ENCODE results near the gene ADGRG6. TPM values are rescaled to one million over a fixed set of nuclear protein-coding genes. Genes with fewer than 3 reads are reported as not detected.

ADGRG6 gene
- total and polyA plus RNA-seq, 9 of the 15 experiments (the other 6 are each of a cell fraction or from before 2014, with no cell fraction given) = under 0.01 to 0.11 (median 0.05) TPM; not detected in 5

DNA sequence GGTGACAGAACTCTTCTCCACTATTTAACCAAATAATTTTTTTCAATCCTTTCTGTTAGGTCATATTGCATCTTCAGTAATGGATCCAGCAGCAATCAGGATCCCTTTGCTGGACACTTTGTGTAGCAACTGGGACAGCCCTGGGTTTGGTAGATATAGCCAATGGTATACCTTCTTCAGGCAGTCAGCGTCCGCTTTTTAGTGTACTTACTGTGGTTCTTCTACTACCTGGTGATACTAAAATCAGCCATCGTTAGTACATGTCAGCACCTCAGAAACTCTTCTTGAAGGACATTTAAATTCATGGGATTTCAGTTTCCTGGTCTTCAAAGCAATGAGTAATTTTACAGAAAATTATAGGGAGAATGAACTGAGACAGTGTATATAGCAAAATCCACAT lies 93.5 kb downstream of the ADGRG6 start (continued):
- TF ChIP-seq, protein P1, sequence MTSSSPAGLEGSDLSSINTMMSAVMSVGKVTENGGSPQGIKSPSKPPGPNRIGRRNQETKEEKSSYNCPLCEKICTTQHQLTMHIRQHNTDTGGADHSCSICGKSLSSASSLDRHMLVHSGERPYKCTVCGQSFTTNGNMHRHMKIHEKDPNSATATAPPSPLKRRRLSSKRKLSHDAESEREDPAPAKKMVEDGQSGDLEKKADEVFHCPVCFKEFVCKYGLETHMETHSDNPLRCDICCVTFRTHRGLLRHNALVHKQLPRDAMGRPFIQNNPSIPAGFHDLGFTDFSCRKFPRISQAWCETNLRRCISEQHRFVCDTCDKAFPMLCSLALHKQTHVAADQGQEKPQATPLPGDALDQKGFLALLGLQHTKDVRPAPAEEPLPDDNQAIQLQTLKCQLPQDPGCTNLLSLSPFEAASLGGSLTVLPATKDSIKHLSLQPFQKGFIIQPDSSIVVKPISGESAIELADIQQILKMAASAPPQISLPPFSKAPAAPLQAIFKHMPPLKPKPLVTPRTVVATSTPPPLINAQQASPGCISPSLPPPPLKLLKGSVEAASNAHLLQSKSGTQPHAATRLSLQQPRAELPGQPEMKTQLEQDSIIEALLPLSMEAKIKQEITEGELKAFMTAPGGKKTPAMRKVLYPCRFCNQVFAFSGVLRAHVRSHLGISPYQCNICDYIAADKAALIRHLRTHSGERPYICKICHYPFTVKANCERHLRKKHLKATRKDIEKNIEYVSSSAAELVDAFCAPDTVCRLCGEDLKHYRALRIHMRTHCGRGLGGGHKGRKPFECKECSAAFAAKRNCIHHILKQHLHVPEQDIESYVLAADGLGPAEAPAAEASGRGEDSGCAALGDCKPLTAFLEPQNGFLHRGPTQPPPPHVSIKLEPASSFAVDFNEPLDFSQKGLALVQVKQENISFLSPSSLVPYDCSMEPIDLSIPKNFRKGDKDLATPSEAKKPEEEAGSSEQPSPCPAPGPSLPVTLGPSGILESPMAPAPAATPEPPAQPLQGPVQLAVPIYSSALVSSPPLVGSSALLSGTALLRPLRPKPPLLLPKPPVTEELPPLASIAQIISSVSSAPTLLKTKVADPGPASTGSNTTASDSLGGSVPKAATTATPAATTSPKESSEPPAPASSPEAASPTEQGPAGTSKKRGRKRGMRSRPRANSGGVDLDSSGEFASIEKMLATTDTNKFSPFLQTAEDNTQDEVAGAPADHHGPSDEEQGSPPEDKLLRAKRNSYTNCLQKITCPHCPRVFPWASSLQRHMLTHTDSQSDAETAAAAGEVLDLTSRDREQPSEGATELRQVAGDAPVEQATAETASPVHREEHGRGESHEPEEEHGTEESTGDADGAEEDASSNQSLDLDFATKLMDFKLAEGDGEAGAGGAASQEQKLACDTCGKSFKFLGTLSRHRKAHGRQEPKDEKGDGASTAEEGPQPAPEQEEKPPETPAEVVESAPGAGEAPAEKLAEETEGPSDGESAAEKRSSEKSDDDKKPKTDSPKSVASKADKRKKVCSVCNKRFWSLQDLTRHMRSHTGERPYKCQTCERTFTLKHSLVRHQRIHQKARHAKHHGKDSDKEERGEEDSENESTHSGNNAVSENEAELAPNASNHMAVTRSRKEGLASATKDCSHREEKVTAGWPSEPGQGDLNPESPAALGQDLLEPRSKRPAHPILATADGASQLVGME (CRISPR knock-in tag; IDR thresholded peaks at IDR 0.05) = no peak
- no peak for TF ChIP-seq POLR3G (IDR thresholded peaks at IDR 0.05; ENCODE audit: extremely low read depth, insufficient read length, insufficient replicate concordance)

DNA sequence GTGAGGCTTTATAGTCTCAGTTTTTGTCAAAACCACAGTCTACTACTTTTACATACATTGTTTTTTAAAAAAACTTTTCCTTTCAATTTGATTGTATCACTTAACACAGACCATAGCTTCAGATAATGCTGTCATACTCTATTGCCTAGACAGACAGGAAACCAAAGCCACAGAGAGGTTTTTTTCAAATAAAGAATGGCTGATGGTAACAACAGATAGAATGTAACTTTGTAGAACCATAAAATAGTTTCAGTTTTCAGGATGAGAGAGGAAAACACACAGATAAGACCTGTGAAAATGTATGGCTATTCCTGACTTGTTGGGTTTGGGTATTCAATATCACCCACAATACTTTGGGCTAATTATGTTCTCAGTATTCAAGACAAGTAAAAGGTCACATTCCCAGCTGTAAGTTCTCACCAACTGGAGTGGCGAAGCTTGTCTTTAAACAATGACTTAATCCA lies 94.0 kb downstream of the ADGRG6 start:
- ChIA-PET CTCF (ENCODE audit: low intra/inter-chr PET ratio) (no interaction called here), POLR2A (no interaction called here)
- H2AFZ ChIP-seq (ENCODE audit: low read depth, low read length) = no peak overlapping the region
- no TSS peak for BruUV-seq (replicated peaks)
- no peaks in the 10 kb centered on the region for H3K36me3 ChIP-seq (ENCODE audit: control insufficient read depth, insufficient read depth, low read length)
- no peaks in the 10 kb centered on the region for H3K79me2 ChIP-seq (ENCODE audit: control insufficient read depth, insufficient read depth, low read length)
- H3K9me3 ChIP-seq (replicated peaks; ENCODE audit: control insufficient read depth, insufficient read depth, low read depth, low read length) = no peaks in the 10 kb centered on the region
- H3K4me3 ChIP-seq = no peak overlapping the region
- intact Hi-C loops (cut with micrococcal nuclease) (no loop called here), in situ Hi-C loops (cut with MboI) (no loop called here)
- H4K20me1 ChIP-seq (replicated peaks; ENCODE audit: control insufficient read depth, insufficient read depth, low read length) = no peaks in the 10 kb centered on the region
- 0% methylated on average over 1 of the region's 1 CpG for WGBS (ENCODE audit: insufficient coverage, low coverage, missing lambda C conversion rate)
- no peaks in the 10 kb centered on the region for H3K9me1 ChIP-seq (ENCODE audit: control insufficient read depth, insufficient read depth, low read length)
- ATAC-seq (no peak), FAIRE-seq (no peak), DNase-seq (ENCODE audit: extremely low read depth in 1 of 4, low spot score in 3 of 4) (no peak)
- H3K27me3 ChIP-seq (ENCODE audit: control insufficient read depth in 2 of 2, insufficient read depth in 2 of 2, low read length in 2 of 2) = no peaks in the 10 kb centered on the region
- TF ChIP-seq SAFB2 (IDR thresholded peaks at IDR 0.05; ENCODE audit: borderline replicate concordance, low read depth, low read length, severe bottlenecking) (no peak), EGR1 (conservative IDR thresholded peaks at IDR 0.05) (no peak), ZKSCAN8 (CRISPR knock-in tag; IDR thresholded peaks at IDR 0.05) (no peak), GABPB1 (CRISPR knock-in tag; IDR thresholded peaks at IDR 0.05) (no peak), HDAC6 (IDR thresholded peaks at IDR 0.05; ENCODE audit: low read depth, low read length) (no peak), MYBL2 (IDR thresholded peaks at IDR 0.05; ENCODE audit: low read depth) (no peak), MYBL2 (CRISPR knock-in tag; IDR thresholded peaks at IDR 0.05; ENCODE audit: borderline replicate concordance) (no peak)
- peaks cover 0 to 5% of the 10 kb centered on the region in 2 experiments; a peak in 2 of 5 replicates for H3K4me1 ChIP-seq (replicated peaks in 1 of 2; ENCODE audit: control insufficient read depth in 2 of 2, insufficient read depth in 2 of 2, low read length in 2 of 2)
- no peak overlapping the region for H3K9ac ChIP-seq (ENCODE audit: insufficient read depth in 1 of 2, low read depth in 2 of 2, low read length in 2 of 2)
- H3K27ac ChIP-seq (ENCODE audit: extremely low read depth, low read depth, low read length) = no peak overlapping the region
- H3K4me2 ChIP-seq (ENCODE audit: insufficient read depth, low read length) = no peak overlapping the region
